Measurements from ENCODE around the gene GNAQ. TPM values are rescaled to one million over a fixed set of nuclear protein-coding genes. Genes with fewer than 3 reads are reported as not detected.
A peak's percentile ranks its signal among the peaks of the same experiment; 100 is the strongest.

The GNAQ gene
- total and polyA plus RNA-seq, 12 donors: 5.4 to 19.8 (median 13.2) TPM

- peaks cover 0 to 25% (median 6%) of the 10 kb centered on the region in 9 donors for H3K4me1 ChIP-seq
- DNase-seq (no peak), ATAC-seq (no peak)
- H3K27ac ChIP-seq: peak overlapping the region in 1 of 10 donors; percentile 55
- no peaks in the 10 kb centered on the region for H3K9me3 ChIP-seq
- intact Hi-C loops (cut with DNase I): no loop called here
- H3K27me3 ChIP-seq: no peaks in the 10 kb centered on the region
- TF ChIP-seq CTCF (IDR thresholded peaks at IDR 0.05): no peak
- no peak overlapping the region for H3K4me3 ChIP-seq
- H3K36me3 ChIP-seq: peaks cover 0 to 31% (median 0%) of the 10 kb centered on the region in 9 donors
- WGBS, 2 donors: 55 to 58% methylated on average over 6 of the region's 6 CpGs
Measured at GRCh38 chr9:77807846-77808750, 223.5 kb downstream of the GNAQ start.

- DNase-seq: no peak
- WGBS, 2 donors: 32 to 39% methylated on average over 2 of the region's 2 CpGs
- no peak overlapping the region for H3K4me3 ChIP-seq
- peaks cover 0 to 26% (median 0%) of the 10 kb centered on the region in 9 donors for H3K36me3 ChIP-seq
- TF ChIP-seq CTCF (IDR thresholded peaks at IDR 0.05): no peak
- intact Hi-C loops (cut with DNase I): no loop called here
- ATAC-seq: peak in 3 of 8 donors; percentile 39 to 91 (median 55)
- peaks cover 0 to 25% (median 6%) of the 10 kb centered on the region in 9 donors for H3K4me1 ChIP-seq
- no peaks in the 10 kb centered on the region for H3K27me3 ChIP-seq
- H3K9me3 ChIP-seq: no peaks in the 10 kb centered on the region
- H3K27ac ChIP-seq: peak overlapping the region in 1 of 10 donors; percentile 55
Measured at GRCh38 chr9:77807281-77807683, 224.3 kb downstream of the GNAQ start.

- H3K4me1 ChIP-seq: peaks cover 0 to 25% (median 6%) of the 10 kb centered on the region in 9 donors
- no peaks in the 10 kb centered on the region for H3K9me3 ChIP-seq
- no peak for TF ChIP-seq CTCF (IDR thresholded peaks at IDR 0.05)
- no peak overlapping the region for H3K27ac ChIP-seq
- no peak overlapping the region for H3K4me3 ChIP-seq
- H3K36me3 ChIP-seq: peaks cover 0 to 21% (median 0%) of the 10 kb centered on the region in 9 donors
- ATAC-seq (no peak), DNase-seq (no peak)
- intact Hi-C loops (cut with DNase I): no loop called here
- no peaks in the 10 kb centered on the region for H3K27me3 ChIP-seq
- 92 to 95% methylated on average over 5 of the region's 5 CpGs for WGBS, 2 donors
Measured at GRCh38 chr9:77806741-77807140, 224.9 kb downstream of the GNAQ start.

GRCh38 chr9:77805810-77806209, 225.8 kb downstream of the GNAQ start:
- H3K27ac ChIP-seq: no peak overlapping the region
- peaks cover 0 to 13% (median 0%) of the 10 kb centered on the region in 9 donors for H3K36me3 ChIP-seq
- H3K27me3 ChIP-seq: no peaks in the 10 kb centered on the region
- H3K9me3 ChIP-seq: no peaks in the 10 kb centered on the region
- no peak for TF ChIP-seq CTCF (IDR thresholded peaks at IDR 0.05)
- peaks cover 0 to 25% (median 6%) of the 10 kb centered on the region in 9 donors for H3K4me1 ChIP-seq
- DNase-seq (no peak), ATAC-seq (no peak)
- intact Hi-C loops (cut with DNase I): no loop called here
- no peak overlapping the region for H3K4me3 ChIP-seq
- 81 to 90% methylated on average over 2 of the region's 2 CpGs for WGBS, 2 donors
